HCT116 (cell line): ENCODE measurements around the gene NTNG2. TPM values are rescaled to one million over a fixed set of nuclear protein-coding genes. Genes with fewer than 3 reads are reported as not detected.

ENCODE experiments used
- ATAC-seq: fragments of 200-7000 bp; cut with Tn5 transposase; 2 replicates; pipeline ENCODE4 v1.9.1; 2020; ENCODE audit warnings: mild to moderate bottlenecking, moderate library complexity
- BruUV-seq: library from RNA; stranded (reverse); fragments of 400-500 nt; replicated peaks from 2 replicates; lab custom pipeline; 2021; lab: Mats Ljungman, UMichigan
- CTCF ChIA-PET: fragments of 300-600 bp; sonication (Branson Sonifier 250); formaldehyde crosslinking; loops from one replicate; lab custom pipeline; 2021; ENCODE audit warnings: antibody characterized with exemption; lab: Charles Lee
- POLR2A ChIA-PET: fragments of 300-600, 350-600 bp; sonication (Branson Sonifier 250); formaldehyde crosslinking; loops from one replicate; lab custom pipeline; 2021; ENCODE audit warnings: antibody characterized with exemption; lab: Charles Lee
- RAD21 ChIA-PET, 2 experiments: fragments of 300-600 bp; sonication (Branson Sonifier 250); formaldehyde crosslinking; loops; one replicate each; lab custom pipeline; 2023; ENCODE audit warnings: low total read pairs in 2 of 2; ENCODE audit not compliant: uncharacterized antibody in 2 of 2, unreplicated experiment in 2 of 2, low non-redundant PET in 1 of 2; lab: Charles Lee
- DNase-seq: peaks from one replicate; pipeline ENCODE4 v3.0.0-alpha.2; 2010; ENCODE audit warnings: low read depth, low spot score
- H2AFZ ChIP-seq: fragments of 200-600 bp; shearing (Covaris generic), sonication (generic); 2 replicates; pipeline ENCODE4 v1.6.1; 2017; ENCODE audit warnings: low read depth, mixed run types, mixed read lengths, antibody characterized with exemption, low read length; ENCODE audit not compliant: poor library complexity, severe bottlenecking
- H3K27ac ChIP-seq: 2 replicates; pipeline ENCODE4 v1.5.1; 2012; ENCODE audit warnings: low read depth, low read length
- H3K27me3 ChIP-seq: fragments of 200-600 bp; sonication (generic); 2 replicates; pipeline ENCODE4 v1.6.1; 2016; ENCODE audit warnings: mixed run types, low read length, mixed read lengths; ENCODE audit not compliant: insufficient read depth
- H3K36me3 ChIP-seq, 2 experiments: fragments of 200-500 bp in 1 of 2; fragments of 200-600 bp in 1 of 2; sonication (Bioruptor generic) in 1 of 2; sonication (generic) in 1 of 2; 2 replicates each; pipeline versions ENCODE4 v1.5.1 to v1.6.1; 2014 to 2016; ENCODE audit warnings: low read length in 2 of 2, inconsistent platforms in 1 of 2, mixed read lengths in 1 of 2, mixed run types in 1 of 2; ENCODE audit not compliant: insufficient read depth in 2 of 2, control insufficient read depth in 1 of 2
- H3K4me1 ChIP-seq, 2 experiments: fragments of 200-600 bp in 1 of 2; sonication (generic) in 1 of 2; 2 replicates each; pipeline versions ENCODE4 v1.5.1 to v1.6.1; 2012 to 2017; ENCODE audit warnings: low read length in 2 of 2, inconsistent platforms in 1 of 2, mild to moderate bottlenecking in 1 of 2, mixed read lengths in 1 of 2, mixed run types in 1 of 2, moderate library complexity in 1 of 2; ENCODE audit not compliant: insufficient read depth in 2 of 2, control insufficient read depth in 1 of 2
- H3K4me2 ChIP-seq: fragments of 200-600 bp; sonication (generic); 2 replicates; pipeline ENCODE4 v1.6.1; 2017; ENCODE audit warnings: mixed run types, low read length, mixed read lengths
- H3K4me3 ChIP-seq, 2 experiments: fragments of 200-600 bp in 1 of 2; sonication (generic) in 1 of 2; replicated peaks in 1 of 2; 2 replicates each; pipeline ENCODE4 v1.5.1; 2011 to 2016; ENCODE audit warnings: low read length in 2 of 2, control low read depth in 1 of 2, low read depth in 1 of 2, mild to moderate bottlenecking in 1 of 2, mixed read lengths in 1 of 2, mixed run types in 1 of 2
- H3K79me2 ChIP-seq: fragments of 200-600 bp; sonication (generic); 2 replicates; pipeline ENCODE4 v1.6.1; 2017; ENCODE audit warnings: mild to moderate bottlenecking, mixed run types, low read length, moderate library complexity, mixed read lengths; ENCODE audit not compliant: insufficient read depth
- H3K9ac ChIP-seq: fragments of 200-600 bp; sonication (generic); 2 replicates; pipeline ENCODE4 v1.6.1; 2016; ENCODE audit warnings: low read length, mixed read lengths
- H3K9me2 ChIP-seq: fragments of 200-600 bp; sonication (generic), shearing (Covaris generic); 2 replicates; pipeline ENCODE4 v1.6.1; 2017; ENCODE audit warnings: mixed run types, mild to moderate bottlenecking, moderate library complexity; ENCODE audit not compliant: insufficient read depth
- H3K9me3 ChIP-seq, 2 experiments: fragments of 200-500 bp in 1 of 2; fragments of 200-600 bp in 1 of 2; sonication (Bioruptor generic) in 1 of 2; sonication (generic) in 1 of 2; 2 replicates each; pipeline ENCODE4 v1.6.1; 2014 to 2017; ENCODE audit warnings: low read length in 2 of 2, mixed read lengths in 2 of 2, inconsistent platforms in 1 of 2, low read depth in 1 of 2, mild to moderate bottlenecking in 1 of 2, mixed run types in 1 of 2, moderate library complexity in 1 of 2; ENCODE audit not compliant: control insufficient read depth in 1 of 2, insufficient read depth in 1 of 2
- H4K20me1 ChIP-seq: fragments of 200-600 bp; sonication (generic), shearing (Covaris generic); 2 replicates; pipeline ENCODE4 v1.6.1; 2017; ENCODE audit warnings: mixed run types, mild to moderate bottlenecking, moderate library complexity; ENCODE audit not compliant: insufficient read depth
- CBX3 ChIP-seq: IDR thresholded peaks from 2 replicates; pipeline ENCODE4 v1.6.1; 2012; ENCODE audit warnings: low read depth
- CEBPB ChIP-seq: IDR thresholded peaks from 2 replicates; pipeline ENCODE4 v1.6.1; 2012; ENCODE audit warnings: low read depth
- EGR1 ChIP-seq: IDR thresholded peaks from 2 replicates; pipeline ENCODE4 v1.6.1; 2012; ENCODE audit warnings: low read depth
- ELF1 ChIP-seq: IDR thresholded peaks from 2 replicates; pipeline ENCODE4 v1.6.1; 2012; ENCODE audit warnings: low read depth, borderline replicate concordance
- EZH2 ChIP-seq: fragments of 200-600 bp; sonication (generic); IDR thresholded peaks from 2 replicates; pipeline ENCODE4 v1.6.1; 2017; ENCODE audit warnings: antibody characterized with exemption, mixed run types
- EZH2phosphoT487 ChIP-seq: fragments of 200-600 bp; IDR thresholded peaks from 2 replicates; pipeline ENCODE4 v1.6.1; 2018; ENCODE audit warnings: antibody characterized with exemption, borderline replicate concordance
- FOSL1 ChIP-seq: IDR thresholded peaks from 2 replicates; pipeline ENCODE4 v1.6.1; 2012; ENCODE audit warnings: low read depth
- MAX ChIP-seq: IDR thresholded peaks from 2 replicates; pipeline ENCODE4 v1.6.1; 2012
- POLR2A ChIP-seq: IDR thresholded peaks from 2 replicates; pipeline ENCODE4 v1.7.0; 2011; ENCODE audit warnings: borderline replicate concordance; ENCODE audit not compliant: insufficient read depth, insufficient read length; ENCODE audit errors: extremely low read depth
- POLR2AphosphoS5 ChIP-seq: IDR thresholded peaks from 2 replicates; pipeline ENCODE4 v1.6.1; 2011; ENCODE audit warnings: mild to moderate bottlenecking, low read depth, low read length, moderate library complexity
- RAD21 ChIP-seq: IDR thresholded peaks from 2 replicates; pipeline ENCODE4 v1.6.1; 2012; ENCODE audit warnings: low read depth, mild to moderate bottlenecking
- SP1 ChIP-seq: IDR thresholded peaks from 2 replicates; pipeline ENCODE4 v1.6.1; 2012; ENCODE audit warnings: low read depth
- SRF ChIP-seq: IDR thresholded peaks from 2 replicates; pipeline ENCODE4 v1.6.1; 2012; ENCODE audit warnings: low read depth
- TCF7L2 ChIP-seq: IDR thresholded peaks from 2 replicates; pipeline ENCODE4 v1.7.0; 2011; ENCODE audit warnings: borderline replicate concordance, inconsistent platforms; ENCODE audit not compliant: insufficient read depth, insufficient read length; ENCODE audit errors: extremely low read depth
- YY1 ChIP-seq: IDR thresholded peaks from 2 replicates; pipeline ENCODE4 v1.6.1; 2011; ENCODE audit warnings: low read length, low read depth, moderate library complexity, mild to moderate bottlenecking; ENCODE audit not compliant: insufficient replicate concordance; ENCODE audit errors: extremely low read depth
- ZFX ChIP-seq: fragments of 450-650 bp; IDR thresholded peaks from 2 replicates; pipeline ENCODE4 v1.6.1; 2017
- ZNF274 ChIP-seq: fragments of 200-500 bp; sonication (Bioruptor generic); IDR thresholded peaks from 2 replicates; pipeline ENCODE4 v1.6.1; 2014; ENCODE audit warnings: mild to moderate bottlenecking, low read depth, low read length, inconsistent platforms
- intact Hi-C: fragments of 100-400 bp; cut with micrococcal nuclease; formaldehyde crosslinking; loops from 2 replicates; pipeline ENCODE4 v1.10.0; 2022
- total RNA-seq: library from RNA; stranded (reverse); gene quantifications from one replicate; pipeline ENCODE4 v1.2.1, GENCODE V29; 2021; ENCODE audit not compliant: unreplicated experiment
- TF ChIP-seq, protein P1 (sequence below): IDR thresholded peaks from 2 replicates; pipeline ENCODE4 v1.6.1; 2012; ENCODE audit warnings: low read depth
- TF ChIP-seq, protein P2 (sequence below), 3 experiments: fragments of 200-600 bp in 1 of 3; sonication (generic) in 1 of 3; IDR thresholded peaks in 2 of 3; conservative IDR thresholded peaks in 1 of 3; 2 replicates each; pipeline ENCODE4 v1.5.1; 2012 to 2017; ENCODE audit warnings: low read depth in 2 of 3, low read length in 2 of 3, antibody characterized with exemption in 1 of 3, borderline replicate concordance in 1 of 3, control low read depth in 1 of 3, mild to moderate bottlenecking in 1 of 3, mixed read lengths in 1 of 3, mixed run types in 1 of 3, moderate library complexity in 1 of 3; ENCODE audit not compliant: insufficient read depth in 1 of 3

NTNG2 gene
- total RNA-seq, 1 experiment from 2014 or later, result 2.5 TPM

- intact Hi-C loops, result no loop called here
These were observed 37.1 kb upstream of the NTNG2 start for GRCh38 chr9:132124800-132125199.

DNA sequence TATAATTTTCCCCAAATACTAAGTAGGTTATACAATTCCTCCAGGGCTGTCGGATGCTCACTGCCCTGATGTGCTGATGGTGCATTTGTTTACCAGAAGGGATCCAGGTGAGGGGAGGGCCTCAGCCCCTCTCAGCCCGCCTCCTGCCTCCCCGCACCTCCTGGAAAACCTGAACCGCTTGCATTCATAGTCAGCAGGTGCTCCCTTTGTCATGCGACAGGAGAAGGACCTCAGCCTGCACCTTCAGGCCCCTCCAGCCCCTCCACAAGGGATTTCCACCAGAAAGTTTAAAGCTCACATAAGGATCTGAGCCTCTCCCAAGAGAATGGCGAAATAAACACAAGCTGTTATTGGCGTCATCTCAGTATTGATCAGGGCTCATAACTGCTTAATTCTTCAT is 36.5 kb upstream of the NTNG2 start:
- RAD21 ChIA-PET, result no interaction called here
- H3K4me3 ChIP-seq, result no peak overlapping the region
- H3K79me2 ChIP-seq, result no peaks in the 10 kb centered on the region
- no peak overlapping the region for H3K4me2 ChIP-seq
- no peaks in the 10 kb centered on the region for H3K4me1 ChIP-seq
- H4K20me1 ChIP-seq, result no peaks in the 10 kb centered on the region
- POLR2A ChIA-PET, result no interaction called here
- H3K9me2 ChIP-seq, result no peaks in the 10 kb centered on the region
- CTCF ChIA-PET, result no interaction called here
- H3K36me3 ChIP-seq, result no peaks in the 10 kb centered on the region
- no peak overlapping the region for H3K27ac ChIP-seq
- DNase-seq (no peak), ATAC-seq (no peak)
- H2AFZ ChIP-seq, result no peak overlapping the region
- no peak overlapping the region for H3K9ac ChIP-seq
- H3K9me3 ChIP-seq, result no peaks in the 10 kb centered on the region
- H3K27me3 ChIP-seq, result peaks cover 55% of the 10 kb centered on the region
- intact Hi-C loops, result no loop called here
- BruUV-seq, result no TSS peak
- TF ChIP-seq FOSL1, result no peak
- TF ChIP-seq, protein P1, sequence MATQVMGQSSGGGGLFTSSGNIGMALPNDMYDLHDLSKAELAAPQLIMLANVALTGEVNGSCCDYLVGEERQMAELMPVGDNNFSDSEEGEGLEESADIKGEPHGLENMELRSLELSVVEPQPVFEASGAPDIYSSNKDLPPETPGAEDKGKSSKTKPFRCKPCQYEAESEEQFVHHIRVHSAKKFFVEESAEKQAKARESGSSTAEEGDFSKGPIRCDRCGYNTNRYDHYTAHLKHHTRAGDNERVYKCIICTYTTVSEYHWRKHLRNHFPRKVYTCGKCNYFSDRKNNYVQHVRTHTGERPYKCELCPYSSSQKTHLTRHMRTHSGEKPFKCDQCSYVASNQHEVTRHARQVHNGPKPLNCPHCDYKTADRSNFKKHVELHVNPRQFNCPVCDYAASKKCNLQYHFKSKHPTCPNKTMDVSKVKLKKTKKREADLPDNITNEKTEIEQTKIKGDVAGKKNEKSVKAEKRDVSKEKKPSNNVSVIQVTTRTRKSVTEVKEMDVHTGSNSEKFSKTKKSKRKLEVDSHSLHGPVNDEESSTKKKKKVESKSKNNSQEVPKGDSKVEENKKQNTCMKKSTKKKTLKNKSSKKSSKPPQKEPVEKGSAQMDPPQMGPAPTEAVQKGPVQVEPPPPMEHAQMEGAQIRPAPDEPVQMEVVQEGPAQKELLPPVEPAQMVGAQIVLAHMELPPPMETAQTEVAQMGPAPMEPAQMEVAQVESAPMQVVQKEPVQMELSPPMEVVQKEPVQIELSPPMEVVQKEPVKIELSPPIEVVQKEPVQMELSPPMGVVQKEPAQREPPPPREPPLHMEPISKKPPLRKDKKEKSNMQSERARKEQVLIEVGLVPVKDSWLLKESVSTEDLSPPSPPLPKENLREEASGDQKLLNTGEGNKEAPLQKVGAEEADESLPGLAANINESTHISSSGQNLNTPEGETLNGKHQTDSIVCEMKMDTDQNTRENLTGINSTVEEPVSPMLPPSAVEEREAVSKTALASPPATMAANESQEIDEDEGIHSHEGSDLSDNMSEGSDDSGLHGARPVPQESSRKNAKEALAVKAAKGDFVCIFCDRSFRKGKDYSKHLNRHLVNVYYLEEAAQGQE, result no peak
- no peak for TF ChIP-seq TCF7L2
- no peak for TF ChIP-seq MAX
- TF ChIP-seq SP1, result no peak
- TF ChIP-seq, protein P2, sequence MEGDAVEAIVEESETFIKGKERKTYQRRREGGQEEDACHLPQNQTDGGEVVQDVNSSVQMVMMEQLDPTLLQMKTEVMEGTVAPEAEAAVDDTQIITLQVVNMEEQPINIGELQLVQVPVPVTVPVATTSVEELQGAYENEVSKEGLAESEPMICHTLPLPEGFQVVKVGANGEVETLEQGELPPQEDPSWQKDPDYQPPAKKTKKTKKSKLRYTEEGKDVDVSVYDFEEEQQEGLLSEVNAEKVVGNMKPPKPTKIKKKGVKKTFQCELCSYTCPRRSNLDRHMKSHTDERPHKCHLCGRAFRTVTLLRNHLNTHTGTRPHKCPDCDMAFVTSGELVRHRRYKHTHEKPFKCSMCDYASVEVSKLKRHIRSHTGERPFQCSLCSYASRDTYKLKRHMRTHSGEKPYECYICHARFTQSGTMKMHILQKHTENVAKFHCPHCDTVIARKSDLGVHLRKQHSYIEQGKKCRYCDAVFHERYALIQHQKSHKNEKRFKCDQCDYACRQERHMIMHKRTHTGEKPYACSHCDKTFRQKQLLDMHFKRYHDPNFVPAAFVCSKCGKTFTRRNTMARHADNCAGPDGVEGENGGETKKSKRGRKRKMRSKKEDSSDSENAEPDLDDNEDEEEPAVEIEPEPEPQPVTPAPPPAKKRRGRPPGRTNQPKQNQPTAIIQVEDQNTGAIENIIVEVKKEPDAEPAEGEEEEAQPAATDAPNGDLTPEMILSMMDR (IDR thresholded peaks at IDR 0.05 in 2 of 3, conservative IDR thresholded peaks at IDR 0.05 in 1 of 3; ENCODE audit: borderline replicate concordance in 1 of 3, insufficient read depth in 1 of 3, low read depth in 2 of 3, low read length in 2 of 3), result no peak
- no peak for TF ChIP-seq CBX3
- no peak for TF ChIP-seq YY1
- no peak for TF ChIP-seq EZH2phosphoT487
- no peak for TF ChIP-seq ELF1
- TF ChIP-seq ZFX, result no peak
- no peak for TF ChIP-seq EGR1
- no peak for TF ChIP-seq CEBPB
- TF ChIP-seq ZNF274, result no peak

More at GRCh38 chr9:132124800-132125199, 37.1 kb upstream of the NTNG2 start:
- Histone ChIP-seq H3K36me3 (no peaks in the 10 kb centered on the region), H3K79me2 (no peaks in the 10 kb centered on the region), H3K9me2 (no peaks in the 10 kb centered on the region), H3K27ac (no peak overlapping the region), H2AFZ (no peak overlapping the region), H3K9ac (no peak overlapping the region), H4K20me1 (no peaks in the 10 kb centered on the region), H3K4me2 (no peak overlapping the region), H3K9me3 (no peaks in the 10 kb centered on the region), H3K4me1 (no peaks in the 10 kb centered on the region), H3K4me3 (no peak overlapping the region), H3K27me3 (peaks cover 59% of the 10 kb centered on the region)
- DNase-seq (no peak), ATAC-seq (no peak)
- POLR2A ChIA-PET, result no interaction called here
- no peak for TF ChIP-seq RAD21
- TF ChIP-seq POLR2AphosphoS5, result no peak
- TF ChIP-seq CBX3, result no peak
- no peak for TF ChIP-seq EZH2phosphoT487
- no peak for TF ChIP-seq EZH2
- TF ChIP-seq SRF, result no peak
- no peak for TF ChIP-seq POLR2A
- no TSS peak for BruUV-seq
- RAD21 ChIA-PET, result no interaction called here
- CTCF ChIA-PET, result no interaction called here
